ENCODE data around the gene TPSD1.
"Not testable (repeated sequence)": the region's sequence is repeated elsewhere in the genome, so short reads cannot be mapped to it uniquely, and the experiment has no call there.

Gene TPSD1

GRCh38 chr16:1255276-1256122 is at the start of gene TPSD1:
Gene TPSD1, plus strand, starts transcription at chr16:1256069. Its CDS starts 212 bp downstream, at chr16:1256281.
- H2AFZ ChIP-seq (ENCODE audit: low read length, unreplicated experiment); H3K4me1 ChIP-seq (ENCODE audit: control insufficient read depth, insufficient read depth, low read length, unreplicated experiment); H3K4me3 ChIP-seq (ENCODE audit: low read depth, low read length); H3K36me3 ChIP-seq (ENCODE audit: insufficient read depth, low read length); H3K79me2 ChIP-seq (ENCODE audit: control insufficient read depth, insufficient read depth, low read length, unreplicated experiment); H3K27ac ChIP-seq (ENCODE audit: low read depth, low read length): not testable (repeated sequence)
- H3K27me3 ChIP-seq (ENCODE audit: insufficient read depth, low read length): peaks cover 18% of the 10 kb centered on the region

DNA sequence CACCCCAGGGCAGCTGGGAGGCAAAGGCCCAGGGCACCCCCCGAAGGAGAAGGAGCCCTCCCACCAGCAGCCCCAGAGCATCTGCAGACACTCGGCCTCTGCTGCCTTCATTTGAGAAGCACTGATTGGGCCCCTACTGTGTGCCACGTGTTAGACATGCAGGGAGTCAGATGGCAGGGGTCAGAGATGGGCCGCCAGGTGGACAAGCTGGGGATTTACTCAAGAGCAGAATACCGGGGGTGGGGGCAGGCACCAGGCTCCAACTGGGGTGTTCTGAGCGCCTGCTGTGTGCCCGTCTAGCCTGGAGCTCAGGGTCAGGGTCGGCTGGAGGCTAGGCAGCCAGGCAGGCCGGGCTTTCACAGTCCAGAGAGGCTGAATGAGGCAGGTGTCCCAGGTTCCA is 49.5 kb upstream of the TPSD1 start:
- Histone ChIP-seq H3K4me3 (ENCODE audit: low read depth, low read length) (no peak overlapping the region), H3K27ac (ENCODE audit: low read depth, low read length) (no peak overlapping the region), H3K4me1 (ENCODE audit: control insufficient read depth, insufficient read depth, low read length, unreplicated experiment) (no peaks in the 10 kb centered on the region), H3K27me3 (ENCODE audit: insufficient read depth, low read length) (no peaks in the 10 kb centered on the region), H3K36me3 (ENCODE audit: insufficient read depth, low read length) (no peaks in the 10 kb centered on the region), H2AFZ (ENCODE audit: low read length, unreplicated experiment) (no peak overlapping the region), H3K79me2 (ENCODE audit: control insufficient read depth, insufficient read depth, low read length, unreplicated experiment) (no peaks in the 10 kb centered on the region)

DNA sequence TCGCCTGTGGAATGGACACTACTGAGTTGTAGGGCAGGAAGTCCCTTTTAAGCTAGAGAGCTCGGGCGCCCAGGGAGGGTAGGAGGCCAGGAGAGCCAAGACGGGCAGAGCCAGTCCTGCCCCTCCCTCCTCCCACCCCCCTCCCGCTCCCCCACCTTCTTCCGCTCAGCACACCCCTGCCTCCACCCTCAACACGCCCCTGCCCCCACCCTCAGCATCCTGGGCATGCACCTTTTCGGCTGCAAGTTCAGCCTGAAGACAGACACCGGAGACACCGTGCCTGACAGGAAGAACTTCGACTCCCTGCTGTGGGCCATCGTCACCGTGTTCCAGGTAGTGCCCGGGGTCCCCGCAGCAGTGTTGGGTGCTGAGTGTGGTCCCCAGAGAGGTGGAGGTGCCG is 49.1 kb upstream of the TPSD1 start:
- H3K36me3 ChIP-seq (ENCODE audit: insufficient read depth, low read length): no peaks in the 10 kb centered on the region
- no peak overlapping the region for H3K4me3 ChIP-seq (ENCODE audit: low read depth, low read length)

DNA sequence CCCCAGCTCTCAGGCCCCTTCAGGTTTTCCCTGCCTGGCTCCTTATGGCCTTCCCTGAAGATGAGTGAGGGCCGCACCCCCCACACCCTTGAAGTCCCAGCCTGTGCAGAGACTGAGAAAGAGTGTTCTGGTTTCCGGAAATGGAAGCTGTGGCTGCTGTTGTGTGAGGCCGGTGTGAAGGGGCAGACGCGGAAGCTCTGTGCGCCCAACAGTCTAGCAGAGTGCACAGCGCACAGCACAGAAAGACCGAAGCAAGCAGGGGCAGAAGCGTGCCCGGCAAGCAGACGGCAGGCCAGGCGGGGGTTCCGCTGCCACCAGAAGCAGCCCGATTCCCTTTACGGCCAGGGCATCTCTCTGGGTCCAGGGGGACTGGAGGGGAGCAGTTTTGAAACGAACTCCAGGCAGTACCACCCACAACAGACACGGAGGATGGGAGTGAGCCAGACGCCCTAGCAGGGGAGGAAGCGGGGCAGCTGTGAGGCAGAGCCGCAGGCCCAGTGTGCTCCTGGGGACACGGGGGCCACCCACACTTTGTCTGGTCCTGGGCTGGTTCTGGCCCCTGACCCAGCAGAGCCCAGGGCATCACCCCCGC is 47.5 kb upstream of the TPSD1 start:
- no peak overlapping the region for H3K27ac ChIP-seq (ENCODE audit: low read depth, low read length)

More for the DNA sequence above, 49.1 kb upstream of the TPSD1 start:
- no peak overlapping the region for H2AFZ ChIP-seq (ENCODE audit: low read length, unreplicated experiment)
- no peak overlapping the region for H3K27ac ChIP-seq (ENCODE audit: low read depth, low read length)
- H3K79me2 ChIP-seq (ENCODE audit: control insufficient read depth, insufficient read depth, low read length, unreplicated experiment): no peaks in the 10 kb centered on the region
- H3K27me3 ChIP-seq (ENCODE audit: insufficient read depth, low read length): no peaks in the 10 kb centered on the region
- no peaks in the 10 kb centered on the region for H3K4me1 ChIP-seq (ENCODE audit: control insufficient read depth, insufficient read depth, low read length, unreplicated experiment)

DNA sequence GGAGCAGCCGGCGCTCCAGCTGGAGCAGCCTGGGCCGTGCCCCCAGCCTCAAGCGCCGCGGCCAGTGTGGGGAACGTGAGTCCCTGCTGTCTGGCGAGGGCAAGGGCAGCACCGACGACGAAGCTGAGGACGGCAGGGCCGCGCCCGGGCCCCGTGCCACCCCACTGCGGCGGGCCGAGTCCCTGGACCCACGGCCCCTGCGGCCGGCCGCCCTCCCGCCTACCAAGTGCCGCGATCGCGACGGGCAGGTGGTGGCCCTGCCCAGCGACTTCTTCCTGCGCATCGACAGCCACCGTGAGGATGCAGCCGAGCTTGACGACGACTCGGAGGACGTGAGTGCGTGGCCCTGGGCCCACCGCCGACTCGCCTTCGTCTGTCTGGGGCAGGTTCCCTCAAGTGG is 46.8 kb upstream of the TPSD1 start:
- Histone ChIP-seq H3K27me3 (ENCODE audit: insufficient read depth, low read length) (no peaks in the 10 kb centered on the region), H3K79me2 (ENCODE audit: control insufficient read depth, insufficient read depth, low read length, unreplicated experiment) (no peaks in the 10 kb centered on the region), H3K27ac (ENCODE audit: low read depth, low read length) (no peak overlapping the region), H3K36me3 (ENCODE audit: insufficient read depth, low read length) (no peaks in the 10 kb centered on the region), H3K4me3 (ENCODE audit: low read depth, low read length) (no peak overlapping the region), H2AFZ (ENCODE audit: low read length, unreplicated experiment) (no peak overlapping the region), H3K4me1 (ENCODE audit: control insufficient read depth, insufficient read depth, low read length, unreplicated experiment) (no peaks in the 10 kb centered on the region)

More for the DNA sequence above, 47.5 kb upstream of the TPSD1 start:
- Histone ChIP-seq H3K36me3 (ENCODE audit: insufficient read depth, low read length) (no peaks in the 10 kb centered on the region), H3K79me2 (ENCODE audit: control insufficient read depth, insufficient read depth, low read length, unreplicated experiment) (no peaks in the 10 kb centered on the region), H3K4me1 (ENCODE audit: control insufficient read depth, insufficient read depth, low read length, unreplicated experiment) (no peaks in the 10 kb centered on the region), H2AFZ (ENCODE audit: low read length, unreplicated experiment) (no peak overlapping the region), H3K4me3 (ENCODE audit: low read depth, low read length) (no peak overlapping the region), H3K27me3 (ENCODE audit: insufficient read depth, low read length) (no peaks in the 10 kb centered on the region)

DNA sequence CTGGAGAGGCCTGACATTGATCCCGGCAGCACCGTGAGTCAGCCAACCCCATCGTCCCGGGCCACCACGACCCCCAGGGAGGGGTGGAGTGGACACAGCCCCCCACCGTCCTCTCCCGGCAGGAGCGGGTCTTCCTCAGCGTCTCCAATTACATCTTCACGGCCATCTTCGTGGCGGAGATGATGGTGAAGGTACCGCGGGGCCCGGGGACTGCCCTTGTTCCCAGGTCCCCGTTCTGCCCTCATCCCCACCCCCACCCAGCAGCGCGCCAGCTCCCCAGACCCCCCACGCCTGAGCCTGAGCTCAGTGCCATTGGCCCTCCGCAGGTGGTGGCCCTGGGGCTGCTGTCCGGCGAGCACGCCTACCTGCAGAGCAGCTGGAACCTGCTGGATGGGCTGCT is 45.4 kb upstream of the TPSD1 start:
- Histone ChIP-seq H2AFZ (ENCODE audit: low read length, unreplicated experiment) (no peak overlapping the region), H3K4me3 (ENCODE audit: low read depth, low read length) (no peak overlapping the region), H3K27ac (ENCODE audit: low read depth, low read length) (no peak overlapping the region), H3K4me1 (ENCODE audit: control insufficient read depth, insufficient read depth, low read length, unreplicated experiment) (no peaks in the 10 kb centered on the region), H3K27me3 (ENCODE audit: insufficient read depth, low read length) (no peaks in the 10 kb centered on the region), H3K79me2 (ENCODE audit: control insufficient read depth, insufficient read depth, low read length, unreplicated experiment) (no peaks in the 10 kb centered on the region), H3K36me3 (ENCODE audit: insufficient read depth, low read length) (no peaks in the 10 kb centered on the region)

DNA sequence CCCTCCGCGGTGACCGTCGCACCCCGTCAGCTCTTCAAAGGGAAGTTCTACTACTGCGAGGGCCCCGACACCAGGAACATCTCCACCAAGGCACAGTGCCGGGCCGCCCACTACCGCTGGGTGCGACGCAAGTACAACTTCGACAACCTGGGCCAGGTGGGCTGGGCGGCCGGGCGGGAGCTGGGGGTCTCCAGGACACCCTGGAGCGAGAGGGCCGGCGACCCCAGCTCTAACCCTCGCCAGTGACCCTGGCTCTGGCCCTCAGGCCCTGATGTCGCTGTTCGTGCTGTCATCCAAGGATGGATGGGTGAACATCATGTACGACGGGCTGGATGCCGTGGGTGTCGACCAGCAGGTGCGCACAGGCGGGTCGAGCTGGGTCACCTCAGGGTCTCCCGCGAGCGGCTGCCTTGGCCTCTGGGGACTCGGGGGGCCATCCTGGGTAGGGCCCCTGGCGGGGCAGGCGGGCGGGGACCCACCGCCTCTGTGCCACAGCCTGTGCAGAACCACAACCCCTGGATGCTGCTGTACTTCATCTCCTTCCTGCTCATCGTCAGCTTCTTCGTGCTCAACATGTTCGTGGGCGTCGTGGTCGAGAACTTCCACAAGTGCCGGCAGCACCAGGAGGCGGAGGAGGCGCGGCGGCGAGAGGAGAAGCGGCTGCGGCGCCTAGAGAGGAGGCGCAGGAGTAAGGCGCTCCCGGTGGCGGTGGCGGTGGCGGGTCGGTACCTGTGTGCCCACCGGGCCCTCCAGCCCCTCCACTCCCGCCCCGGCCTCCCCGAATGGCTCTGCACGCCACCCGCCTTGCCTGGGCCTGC is 44.2 kb upstream of the TPSD1 start:
- H3K79me2 ChIP-seq (ENCODE audit: control insufficient read depth, insufficient read depth, low read length, unreplicated experiment): no peaks in the 10 kb centered on the region
- H3K36me3 ChIP-seq (ENCODE audit: insufficient read depth, low read length): no peaks in the 10 kb centered on the region
- no peak overlapping the region for H2AFZ ChIP-seq (ENCODE audit: low read length, unreplicated experiment)
- no peaks in the 10 kb centered on the region for H3K4me1 ChIP-seq (ENCODE audit: control insufficient read depth, insufficient read depth, low read length, unreplicated experiment)
- no peaks in the 10 kb centered on the region for H3K27me3 ChIP-seq (ENCODE audit: insufficient read depth, low read length)
- no peak overlapping the region for H3K4me3 ChIP-seq (ENCODE audit: low read depth, low read length)
- no peak overlapping the region for H3K27ac ChIP-seq (ENCODE audit: low read depth, low read length)

- no peaks in the 10 kb centered on the region for H3K4me1 ChIP-seq (ENCODE audit: control insufficient read depth, insufficient read depth, low read length, unreplicated experiment)
Observed at GRCh38 chr16:1212616-1213194, 43.2 kb upstream of the TPSD1 start.

GRCh38 chr16:1213231-1213630 is 42.6 kb upstream of the TPSD1 start:
- H3K4me3 ChIP-seq (ENCODE audit: low read depth, low read length): no peak overlapping the region
- no peaks in the 10 kb centered on the region for H3K79me2 ChIP-seq (ENCODE audit: control insufficient read depth, insufficient read depth, low read length, unreplicated experiment)
- H3K27ac ChIP-seq (ENCODE audit: low read depth, low read length): no peak overlapping the region
- no peaks in the 10 kb centered on the region for H3K4me1 ChIP-seq (ENCODE audit: control insufficient read depth, insufficient read depth, low read length, unreplicated experiment)
- H3K27me3 ChIP-seq (ENCODE audit: insufficient read depth, low read length): no peaks in the 10 kb centered on the region
- no peaks in the 10 kb centered on the region for H3K36me3 ChIP-seq (ENCODE audit: insufficient read depth, low read length)
- H2AFZ ChIP-seq (ENCODE audit: low read length, unreplicated experiment): no peak overlapping the region

More at GRCh38 chr16:1212616-1213194, 43.2 kb upstream of the TPSD1 start:
- Histone ChIP-seq H3K27me3 (ENCODE audit: insufficient read depth, low read length) (no peaks in the 10 kb centered on the region), H3K27ac (ENCODE audit: low read depth, low read length) (no peak overlapping the region), H3K36me3 (ENCODE audit: insufficient read depth, low read length) (no peaks in the 10 kb centered on the region), H3K79me2 (ENCODE audit: control insufficient read depth, insufficient read depth, low read length, unreplicated experiment) (no peaks in the 10 kb centered on the region), H3K4me3 (ENCODE audit: low read depth, low read length) (no peak overlapping the region), H2AFZ (ENCODE audit: low read length, unreplicated experiment) (no peak overlapping the region)

DNA sequence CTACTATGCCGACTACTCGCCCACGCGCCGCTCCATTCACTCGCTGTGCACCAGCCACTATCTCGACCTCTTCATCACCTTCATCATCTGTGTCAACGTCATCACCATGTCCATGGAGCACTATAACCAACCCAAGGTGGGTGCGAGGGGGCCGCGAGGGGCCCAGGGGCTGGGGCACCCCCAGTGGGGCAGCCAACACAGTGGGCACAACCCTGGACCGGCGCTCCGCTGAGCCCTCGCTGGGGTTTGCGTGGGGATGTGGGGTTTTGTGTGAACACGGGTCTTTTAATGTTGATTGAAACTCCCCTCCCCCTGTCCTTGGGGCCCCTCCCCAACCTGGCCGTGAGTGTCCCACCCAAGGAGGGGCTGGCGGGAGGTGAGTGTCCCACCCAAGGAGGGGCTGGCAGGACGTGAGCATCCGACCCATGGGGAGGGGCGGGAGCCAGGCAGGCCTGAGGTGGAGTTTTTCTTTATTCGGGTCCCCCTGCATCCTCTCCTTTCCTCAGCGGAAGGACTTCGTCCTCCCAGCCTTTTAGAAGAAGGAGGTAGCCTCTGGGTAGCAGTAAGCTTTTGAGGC is 42.0 kb upstream of the TPSD1 start:
- no peak overlapping the region for H3K4me3 ChIP-seq (ENCODE audit: low read depth, low read length)
- no peaks in the 10 kb centered on the region for H3K36me3 ChIP-seq (ENCODE audit: insufficient read depth, low read length)
- no peaks in the 10 kb centered on the region for H3K27me3 ChIP-seq (ENCODE audit: insufficient read depth, low read length)
- H2AFZ ChIP-seq (ENCODE audit: low read length, unreplicated experiment): no peak overlapping the region
- H3K79me2 ChIP-seq (ENCODE audit: control insufficient read depth, insufficient read depth, low read length, unreplicated experiment): no peaks in the 10 kb centered on the region
- H3K4me1 ChIP-seq (ENCODE audit: control insufficient read depth, insufficient read depth, low read length, unreplicated experiment): no peaks in the 10 kb centered on the region
- no peak overlapping the region for H3K27ac ChIP-seq (ENCODE audit: low read depth, low read length)

Measured in ACC112 (cell line).